AG10803 (cell line): ENCODE measurements around the gene GPR42.

Experiments used
- DNase-seq: peaks from one replicate; pipeline ENCODE4 v3.0.0; 2010; ENCODE audit warnings: low read depth
- H3K4me3 ChIP-seq: 2 replicates; pipeline ENCODE4 v1.5.1; 2011; ENCODE audit warnings: mild to moderate bottlenecking, low read length, control low read depth
- CTCF ChIP-seq: conservative IDR thresholded peaks from 2 replicates; pipeline ENCODE4 v1.5.1; 2011; ENCODE audit warnings: mild to moderate bottlenecking, low read length, control low read depth, inconsistent platforms

The GPR42 gene

GRCh38 chr19:35370722-35371121 is at the start of gene GPR42:
TSS of gene GPR42 (plus strand) at chr19:35371068. CDS start at chr19:35371360, 292 bp downstream.
- no peak within 1 kb of the TSS for H3K4me3 ChIP-seq
- no peak for TF ChIP-seq CTCF
- no peak for DNase-seq

- DNase-seq, result no peak
- H3K4me3 ChIP-seq, result no peak overlapping the region
- TF ChIP-seq CTCF, result no peak
Observed at GRCh38 chr19:35321291-35321690, 49.6 kb upstream of the GPR42 start.

GRCh38 chr19:35322014-35322413 is 48.9 kb upstream of the GPR42 start:
- TF ChIP-seq CTCF, result no peak
- DNase-seq, result no peak
- no peak overlapping the region for H3K4me3 ChIP-seq

GRCh38 chr19:35327642-35328041 is 43.2 kb upstream of the GPR42 start:
- no peak for DNase-seq
- no peak for TF ChIP-seq CTCF
- H3K4me3 ChIP-seq, result no peak overlapping the region

- no peak within 1 kb of the TSS for H3K4me3 ChIP-seq
- no peak for DNase-seq
- no peak for TF ChIP-seq CTCF
Observed at GRCh38 chr19:35328851-35329285, 42.0 kb upstream of the GPR42 start, which contains the start of gene CD22. TSS of gene CD22 (plus strand) at chr19:35329187. CDS start at chr19:35332041, 2,854 bp downstream.

GRCh38 chr19:35329323-35329722 is 41.5 kb upstream of the GPR42 start:
- no peak for TF ChIP-seq CTCF
- DNase-seq, result no peak
- H3K4me3 ChIP-seq, result no peak overlapping the region

GRCh38 chr19:35330475-35330874 is 40.4 kb upstream of the GPR42 start:
- no peak for TF ChIP-seq CTCF
- DNase-seq, result no peak
- H3K4me3 ChIP-seq, result no peak overlapping the region
